Astrocyte of the hippocampus (primary cell): ENCODE measurements around the gene POLD1.

Experiments
- DNase-seq: peaks from one replicate; pipeline ENCODE4 v3.0.0; 2011; ENCODE audit warnings: low read depth, low spot score

Gene POLD1

DNA sequence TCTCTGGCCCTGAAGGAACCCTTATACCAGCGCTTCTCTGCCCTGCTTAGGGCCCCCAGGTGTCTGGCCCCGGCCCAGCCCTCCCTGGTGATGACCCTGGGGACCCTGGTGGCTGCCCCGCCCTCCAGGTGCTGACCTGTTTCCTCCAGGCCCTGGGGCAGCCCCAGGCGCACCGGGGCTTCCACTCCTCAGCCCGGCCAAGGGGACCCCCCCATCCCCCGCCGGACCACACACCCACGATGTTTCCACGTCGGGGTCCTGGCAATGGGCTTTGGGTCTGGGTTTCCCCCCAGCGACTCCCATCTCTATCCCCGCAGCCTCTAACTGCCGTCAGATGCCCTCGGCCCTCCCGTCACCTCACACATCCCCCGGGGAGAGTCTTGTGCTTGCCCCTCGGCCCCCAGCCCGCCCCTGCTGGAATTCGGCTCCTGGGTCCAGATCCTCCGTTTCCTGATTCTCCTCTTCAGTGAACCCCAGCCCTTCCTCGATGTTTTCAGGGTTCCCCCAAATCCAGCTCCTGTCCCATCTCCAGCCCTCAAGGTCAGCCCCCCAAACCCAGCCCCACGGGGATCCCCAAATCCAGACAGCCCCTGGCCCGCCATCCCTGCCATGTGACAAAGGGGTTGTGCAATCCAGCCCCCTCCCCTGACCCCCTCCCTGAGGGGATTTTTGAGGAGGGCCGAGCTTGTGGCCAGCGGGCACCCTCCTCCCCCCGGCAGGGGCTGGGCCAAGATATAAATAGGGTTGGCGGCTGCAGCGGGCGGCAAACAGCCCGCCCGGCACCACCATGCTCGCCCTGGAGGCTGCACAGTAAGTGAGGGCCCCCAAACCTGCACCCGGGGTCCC, 34.3 kb downstream of the POLD1 start, which contains the start of gene SPIB:
TSS of gene SPIB (plus strand) at position 763 of the 846 bp plus-strand sequence. CDS start at position 788, 25 bp downstream.
- peak; percentile 21 for DNase-seq

DNA sequence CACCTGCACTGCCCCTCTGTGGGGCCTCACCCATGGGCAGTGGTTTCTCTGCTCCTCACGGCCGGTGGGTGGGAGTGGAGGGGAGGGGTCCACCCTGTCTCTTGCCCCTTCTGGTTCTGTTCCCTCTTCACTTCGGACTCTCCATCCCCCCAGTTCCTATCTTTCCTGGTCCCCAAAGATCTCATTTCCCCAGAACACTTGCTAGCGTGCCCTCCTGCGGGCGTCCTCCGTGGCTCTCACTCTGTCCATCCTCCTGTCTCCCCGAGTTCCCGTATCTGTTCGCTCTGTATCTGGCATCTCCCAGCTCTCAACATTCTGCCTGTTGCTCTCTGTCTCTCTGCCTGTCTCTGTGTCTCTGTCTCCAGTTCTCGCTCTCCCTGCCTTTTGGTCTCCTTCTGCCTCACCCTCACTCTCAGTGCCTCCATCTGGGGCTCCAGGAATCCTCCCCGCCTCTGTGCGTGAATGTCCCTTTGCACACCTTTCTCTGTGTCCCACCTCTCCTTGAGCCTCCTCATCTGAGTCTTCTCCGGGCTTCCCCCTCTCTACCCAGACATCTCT, 35.0 kb downstream of the POLD1 start:
- no peak for DNase-seq

DNA sequence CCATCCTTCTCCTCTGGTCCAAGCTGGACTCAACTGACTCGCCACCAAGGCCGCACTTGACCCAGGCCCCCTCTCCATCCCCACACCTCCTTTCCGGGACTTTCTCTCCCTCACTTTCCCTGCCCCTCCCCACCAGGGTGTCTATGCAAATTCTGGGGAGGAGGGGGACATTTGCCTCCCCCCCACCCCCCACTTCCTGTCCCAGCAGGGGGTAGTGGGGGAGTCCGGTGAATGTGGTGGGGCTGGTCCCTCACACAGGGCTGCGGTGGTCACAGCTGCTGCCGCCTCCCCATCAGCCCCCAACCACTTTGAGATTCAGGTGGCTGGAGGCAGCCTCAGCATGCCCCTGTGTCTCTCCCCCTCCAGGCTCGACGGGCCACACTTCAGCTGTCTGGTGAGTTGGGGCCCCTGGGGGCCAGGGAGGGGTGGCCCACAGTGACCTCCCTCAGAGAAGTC, 35.5 kb downstream of the POLD1 start:
- no peak for DNase-seq

DNA sequence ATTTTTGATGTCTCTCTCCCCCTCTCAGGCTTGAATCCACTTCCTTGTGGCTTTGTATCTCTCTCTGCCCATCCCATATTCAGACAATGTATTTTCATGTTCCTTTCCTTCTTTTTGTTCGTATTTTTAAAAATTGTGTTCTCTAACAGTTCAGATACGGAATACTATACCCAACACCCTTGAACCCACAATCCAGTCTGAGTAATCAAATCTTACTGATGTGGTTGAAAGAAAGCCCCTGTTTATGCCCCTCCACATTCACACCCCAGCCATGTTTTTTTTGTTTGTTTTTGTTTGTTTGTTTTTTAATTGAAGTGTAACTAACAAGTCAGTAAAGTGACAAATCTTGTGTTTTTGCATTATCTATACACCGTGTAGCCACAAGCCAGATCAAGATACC, 36.0 kb downstream of the POLD1 start:
- DNase-seq = no peak

DNA sequence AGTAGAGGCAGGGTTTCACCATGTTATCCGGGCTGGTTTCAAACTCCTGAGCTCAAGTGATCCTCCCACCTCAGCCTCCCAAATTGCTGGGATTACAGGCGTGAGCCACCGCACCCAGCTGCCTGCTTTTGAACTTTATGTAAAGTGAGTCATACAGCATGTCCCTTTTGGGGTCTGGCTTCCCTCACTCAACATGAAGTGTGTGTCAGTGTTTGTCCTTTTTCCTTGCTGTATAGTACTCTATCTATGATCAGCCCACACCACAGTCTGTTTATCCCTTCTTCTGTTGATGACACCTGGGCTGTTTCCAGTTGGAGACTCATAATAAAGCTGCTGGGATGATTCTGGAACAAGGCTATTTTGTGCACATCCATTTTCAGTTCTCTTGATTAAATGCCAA, 36.7 kb downstream of the POLD1 start:
- no peak for DNase-seq

DNA sequence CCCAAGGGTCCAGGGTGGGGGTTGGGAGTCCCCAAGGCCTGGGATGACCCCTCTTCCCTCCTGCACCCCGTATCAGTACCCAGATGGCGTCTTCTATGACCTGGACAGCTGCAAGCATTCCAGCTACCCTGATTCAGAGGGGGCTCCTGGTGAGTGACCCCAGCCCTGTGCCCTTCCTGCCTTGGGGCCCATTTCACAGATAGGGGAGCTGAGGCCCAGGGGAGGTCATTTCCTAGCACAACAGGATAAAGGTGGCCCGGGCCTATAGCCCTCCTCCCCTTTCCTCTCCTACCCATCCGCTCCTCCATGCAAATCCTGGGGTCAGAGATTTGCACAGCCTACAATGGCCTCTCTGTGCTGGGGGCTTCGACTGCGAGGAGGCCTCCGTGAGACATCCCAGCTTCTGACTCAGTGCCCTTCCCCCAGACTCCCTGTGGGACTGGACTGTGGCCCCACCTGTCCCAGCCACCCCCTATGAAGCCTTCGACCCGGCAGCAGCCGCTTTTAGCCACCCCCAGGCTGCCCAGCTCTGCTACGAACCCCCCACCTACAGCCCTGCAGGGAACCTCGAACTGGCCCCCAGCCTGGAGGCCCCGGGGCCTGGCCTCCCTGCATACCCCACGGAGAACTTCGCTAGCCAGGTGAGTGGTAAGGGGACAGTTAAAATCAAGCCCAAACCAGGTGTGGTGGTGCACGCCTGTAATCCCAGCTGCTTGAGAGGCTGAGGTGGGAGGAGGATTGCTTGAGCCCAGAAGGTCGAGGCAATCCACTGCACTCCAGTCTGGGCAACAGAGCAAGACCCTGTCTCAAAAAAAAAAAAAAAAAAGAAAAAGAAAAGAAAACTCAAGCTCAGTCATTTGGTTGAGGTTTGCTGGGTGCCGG, 38.5 kb downstream of the POLD1 start:
- no peak for DNase-seq

DNA sequence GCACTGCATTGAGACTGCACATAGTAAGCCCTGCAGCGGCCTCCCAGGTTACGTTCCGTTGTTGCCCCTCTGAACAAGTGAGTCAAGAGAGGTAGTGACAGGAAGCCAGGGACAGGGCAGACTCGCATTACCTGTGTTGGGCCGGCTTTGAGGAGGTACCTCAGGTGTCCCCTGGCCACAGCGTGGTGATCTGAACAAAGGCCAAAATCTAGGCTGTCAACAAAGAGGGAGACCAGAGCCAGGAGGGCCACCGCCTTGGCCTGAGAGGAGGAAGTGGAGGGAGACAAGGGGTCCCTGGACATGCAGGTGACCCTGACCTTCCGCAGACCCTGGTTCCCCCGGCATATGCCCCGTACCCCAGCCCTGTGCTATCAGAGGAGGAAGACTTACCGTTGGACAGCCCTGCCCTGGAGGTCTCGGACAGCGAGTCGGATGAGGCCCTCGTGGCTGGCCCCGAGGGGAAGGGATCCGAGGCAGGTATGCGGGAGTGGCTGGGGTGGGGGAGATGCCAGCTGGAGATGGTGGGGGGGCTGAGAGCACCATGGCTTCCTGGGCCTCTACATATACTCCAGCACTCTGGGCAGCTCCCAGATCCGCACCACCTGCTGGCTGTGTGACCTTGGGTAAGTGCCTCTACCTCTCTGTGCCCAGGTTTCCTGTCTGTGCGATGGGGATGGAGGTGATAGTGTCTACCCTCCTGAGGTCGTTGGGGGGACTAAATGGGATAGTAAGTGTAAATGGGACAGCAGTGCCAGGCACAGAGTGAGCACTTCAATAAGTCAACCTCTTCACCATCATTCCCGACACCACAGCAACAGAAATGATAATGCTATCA, 39.3 kb downstream of the POLD1 start:
- DNase-seq = no peak

DNA sequence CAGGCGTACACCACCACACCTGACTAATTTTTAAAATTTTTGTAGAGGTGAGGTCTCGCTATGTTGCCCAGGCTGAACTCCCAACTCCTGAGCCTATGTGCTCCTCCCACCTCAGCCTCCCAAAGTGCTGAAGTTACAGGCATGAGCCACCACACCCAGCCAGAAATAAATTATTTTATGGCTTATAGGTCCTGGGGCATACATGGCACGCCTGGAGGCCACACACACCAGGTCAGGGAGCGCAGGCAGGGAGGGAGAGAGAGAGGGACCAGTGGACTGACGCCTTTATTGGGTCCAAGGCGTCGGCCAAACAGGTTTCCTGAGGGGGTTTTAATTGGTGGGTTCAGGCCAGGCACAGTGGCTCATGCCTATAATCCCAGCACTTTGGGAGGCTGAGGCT, 41.4 kb downstream of the POLD1 start:
- DNase-seq = no peak

DNA sequence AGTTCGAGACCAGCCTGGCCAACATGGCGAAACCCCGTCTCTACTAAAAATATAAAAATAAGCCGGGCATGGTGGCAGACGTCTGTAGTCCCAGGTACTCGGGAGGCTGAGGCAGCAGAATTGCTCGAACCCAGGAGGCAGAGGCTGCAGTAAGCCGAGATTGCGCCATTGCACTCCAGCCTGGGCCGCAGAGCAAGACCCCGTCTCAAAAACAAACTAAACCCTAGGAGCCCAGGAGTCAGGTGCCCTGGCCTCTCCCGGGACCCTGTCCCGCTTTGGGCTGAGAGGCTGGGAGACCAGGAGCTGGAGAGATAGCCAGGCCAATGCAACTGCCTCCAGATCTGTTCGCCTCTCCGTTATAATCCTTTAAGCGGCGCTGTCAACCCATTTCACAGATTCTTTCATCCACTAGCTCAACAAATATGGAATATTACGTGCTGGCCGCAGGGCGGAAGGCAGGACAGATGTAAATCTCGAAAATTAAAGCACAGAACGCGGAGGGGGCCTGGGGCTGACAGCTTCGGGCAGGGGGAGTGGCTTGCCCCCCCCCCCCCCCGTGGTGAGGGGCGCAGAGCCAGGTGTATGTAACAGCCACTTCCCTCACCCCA, 43.3 kb downstream of the POLD1 start:
- no peak for DNase-seq

DNA sequence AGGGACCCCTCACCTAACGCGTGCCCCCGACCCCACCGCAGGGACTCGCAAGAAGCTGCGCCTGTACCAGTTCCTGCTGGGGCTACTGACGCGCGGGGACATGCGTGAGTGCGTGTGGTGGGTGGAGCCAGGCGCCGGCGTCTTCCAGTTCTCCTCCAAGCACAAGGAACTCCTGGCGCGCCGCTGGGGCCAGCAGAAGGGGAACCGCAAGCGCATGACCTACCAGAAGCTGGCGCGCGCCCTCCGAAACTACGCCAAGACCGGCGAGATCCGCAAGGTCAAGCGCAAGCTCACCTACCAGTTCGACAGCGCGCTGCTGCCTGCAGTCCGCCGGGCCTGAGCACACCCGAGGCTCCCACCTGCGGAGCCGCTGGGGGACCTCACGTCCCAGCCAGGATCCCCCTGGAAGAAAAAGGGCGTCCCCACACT, 43.9 kb downstream of the POLD1 start:
- DNase-seq = peak; percentile 86

DNA sequence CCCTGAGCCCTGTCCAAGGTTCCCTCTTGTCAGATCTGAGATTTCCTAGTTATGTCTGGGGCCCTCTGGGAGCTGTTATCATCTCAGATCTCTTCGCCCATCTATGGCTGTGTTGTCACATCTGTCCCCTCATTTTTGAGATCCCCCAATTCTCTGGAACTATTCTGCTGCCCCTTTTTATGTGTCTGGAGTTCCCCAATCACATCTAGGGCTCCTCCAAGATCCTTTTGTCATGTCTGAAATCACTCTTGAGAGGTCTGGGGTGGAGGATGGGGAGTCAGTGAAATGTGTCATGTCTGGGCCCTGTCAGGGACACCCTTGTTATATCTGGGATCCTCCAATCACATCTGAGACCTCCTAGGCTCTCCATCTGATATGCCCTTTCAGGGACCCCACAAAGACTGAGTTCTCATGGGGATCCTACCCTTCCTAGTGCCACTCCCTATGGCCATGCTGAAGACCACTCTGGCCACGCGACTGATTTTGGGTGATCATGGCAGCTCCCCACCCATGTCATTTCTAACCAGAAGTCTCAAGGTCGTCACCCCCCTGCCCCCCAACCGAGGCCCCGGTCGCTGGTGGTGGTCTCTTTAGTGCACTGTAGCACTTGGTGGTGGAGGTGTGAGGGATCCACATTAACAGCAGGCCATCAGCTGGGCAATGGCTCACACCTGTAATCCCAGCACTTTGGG, 44.8 kb downstream of the POLD1 start:
- no peak for DNase-seq

DNA sequence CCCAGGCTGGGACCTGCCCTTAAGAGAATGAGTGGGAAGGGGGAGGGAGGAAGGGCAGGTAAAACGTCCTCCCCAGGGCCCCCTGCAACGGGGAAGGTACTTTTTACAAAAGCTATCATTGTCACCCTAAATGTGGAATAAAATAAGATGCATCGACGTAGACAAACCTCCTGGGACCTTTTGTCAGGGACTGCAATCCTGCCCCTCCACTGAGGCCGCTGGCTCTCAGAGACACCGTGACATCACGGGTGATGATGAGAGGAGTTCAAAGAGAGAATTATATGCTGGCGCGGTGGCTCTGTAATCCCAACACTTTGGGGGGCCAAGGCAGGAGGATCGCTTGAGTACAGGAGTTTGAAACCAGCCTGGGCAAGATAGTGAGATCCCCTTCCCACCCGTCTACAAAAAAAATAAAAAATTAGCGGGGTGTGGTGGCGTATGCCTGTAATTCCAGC, 46.8 kb downstream of the POLD1 start:
- DNase-seq = no peak

DNA sequence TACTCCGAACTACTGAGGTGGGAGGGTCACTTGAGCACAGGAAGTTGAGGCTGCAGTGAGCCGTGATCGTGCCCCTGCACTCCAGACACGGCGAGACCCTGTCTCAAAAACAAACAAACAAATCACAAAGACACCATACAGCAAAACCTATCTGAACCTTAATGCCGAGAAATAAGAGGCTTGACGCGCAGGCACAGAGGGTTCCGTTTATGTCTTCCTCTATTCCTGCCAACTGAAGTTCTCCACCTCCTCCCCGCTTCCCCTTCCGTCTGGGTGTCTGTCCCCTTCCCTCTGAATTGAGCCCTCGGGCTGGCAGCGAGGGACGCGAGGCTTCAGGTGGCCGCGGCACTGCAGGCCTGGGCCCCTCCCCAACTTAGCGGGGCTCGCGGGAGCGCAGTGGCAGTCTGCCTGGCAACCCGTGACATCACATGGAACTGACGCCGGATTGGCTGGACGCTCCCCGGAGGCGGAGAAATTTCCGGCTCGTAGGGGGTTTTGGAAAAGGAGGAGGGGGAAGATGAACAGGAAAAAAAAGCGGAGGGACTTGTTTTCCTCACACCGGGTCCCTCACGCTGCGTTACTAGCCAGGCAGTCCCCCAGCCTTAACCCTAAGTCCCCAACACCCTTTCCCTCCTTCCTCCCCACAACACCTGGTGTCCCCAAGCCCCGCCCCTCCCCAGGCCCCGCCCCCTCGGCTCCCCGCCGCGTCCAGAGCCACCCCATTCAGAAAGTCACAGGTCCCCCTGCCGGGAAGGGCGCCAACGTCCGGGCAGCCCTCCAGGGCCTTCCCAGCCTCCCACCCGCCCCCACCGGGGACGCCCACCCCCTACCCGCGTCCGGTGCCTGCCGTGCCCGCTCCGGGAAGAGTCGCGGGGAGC, 47.4 kb downstream of the POLD1 start:
- peak; percentile 92 for DNase-seq

DNA sequence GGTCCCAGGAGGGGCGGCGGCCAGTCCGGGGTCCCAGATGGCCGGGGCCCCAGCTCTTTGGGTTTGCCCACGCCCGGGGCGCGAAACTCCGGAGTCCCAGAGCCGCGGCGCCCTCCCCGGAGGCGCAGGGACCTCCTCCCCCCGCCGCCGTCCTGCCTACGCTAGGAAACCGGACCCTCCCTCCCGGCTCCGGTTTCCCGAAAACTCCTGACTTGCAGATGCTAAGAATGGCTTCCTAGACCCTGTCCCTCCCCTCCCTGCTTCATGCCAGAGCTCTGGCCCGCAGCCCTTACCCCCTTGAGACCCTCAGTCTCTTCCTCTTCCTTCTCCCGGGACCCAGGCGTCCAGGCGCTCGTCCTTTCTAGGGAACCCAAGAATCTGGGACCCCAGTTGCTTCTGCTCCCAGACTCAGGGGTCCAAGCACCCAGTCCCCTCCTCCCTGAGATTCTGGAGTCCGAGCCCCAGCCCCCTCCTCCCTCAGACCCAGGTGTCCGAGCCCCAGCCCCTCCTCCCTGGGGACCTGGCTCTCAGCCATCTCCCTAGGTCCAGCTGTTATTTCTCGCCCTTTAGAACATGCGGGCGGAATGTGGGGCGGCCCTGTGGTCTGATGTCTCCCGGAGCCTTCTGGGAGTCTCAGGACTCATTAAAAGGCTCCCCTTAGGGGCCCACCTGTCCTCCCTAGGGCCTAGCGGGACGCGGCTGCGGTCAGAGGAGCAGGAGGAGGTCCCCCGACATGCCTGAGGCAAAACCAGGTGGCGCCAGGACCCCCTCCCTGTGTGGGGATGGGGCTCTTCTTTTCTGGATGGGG, 48.3 kb downstream of the POLD1 start, which contains the start of gene MYBPC2:
TSS of gene MYBPC2 (plus strand) at position 672 of the 808 bp plus-strand sequence. CDS start at position 734, 62 bp downstream.
- DNase-seq = peak; percentile 49

DNA sequence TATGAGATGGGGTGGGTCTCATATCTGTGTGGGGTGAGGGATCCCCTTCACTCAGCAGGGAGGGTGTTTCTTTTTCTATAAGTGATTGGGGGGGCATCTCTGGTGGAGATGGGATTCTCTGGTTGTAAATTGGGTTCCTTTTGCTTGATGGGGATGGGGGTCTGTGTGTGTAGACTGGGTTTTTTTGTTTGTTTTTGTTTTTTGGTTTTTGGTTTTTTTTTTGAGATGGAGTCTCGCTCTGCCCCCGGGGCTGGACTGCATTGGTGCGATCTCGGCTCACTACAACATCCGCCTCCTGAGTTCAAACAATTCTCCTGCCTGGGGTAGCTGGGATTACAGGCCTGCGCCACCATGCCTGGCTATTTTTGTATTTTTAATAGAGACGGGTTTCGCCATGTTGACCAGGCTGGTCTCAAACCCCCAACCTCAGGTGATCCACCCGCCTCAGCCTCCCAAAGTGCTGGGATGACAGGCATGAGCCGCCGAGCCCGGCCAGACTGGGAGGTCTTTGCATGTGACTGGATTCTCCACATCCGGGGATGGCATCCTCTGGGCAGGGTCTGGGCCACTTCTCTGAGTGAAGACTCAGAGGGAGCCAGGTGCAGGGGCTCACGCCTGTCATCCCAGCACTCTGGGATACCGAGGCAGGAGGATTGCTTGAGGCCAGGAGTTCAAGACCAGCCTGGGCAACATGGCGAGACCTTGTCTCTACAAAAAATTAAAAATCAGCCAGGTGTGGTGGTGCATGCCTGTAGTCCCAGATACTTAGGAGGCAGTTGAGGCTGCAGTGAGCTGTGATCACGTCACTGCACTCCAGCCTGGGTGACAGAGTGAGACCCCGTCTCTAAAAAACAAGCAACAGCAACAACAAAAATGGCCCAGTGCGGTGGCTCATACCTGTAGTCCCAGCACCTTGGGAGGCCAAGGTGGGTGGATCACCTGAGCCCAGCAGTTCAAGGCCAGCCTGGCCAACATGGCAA, 49.3 kb downstream of the POLD1 start:
- DNase-seq = no peak

DNA sequence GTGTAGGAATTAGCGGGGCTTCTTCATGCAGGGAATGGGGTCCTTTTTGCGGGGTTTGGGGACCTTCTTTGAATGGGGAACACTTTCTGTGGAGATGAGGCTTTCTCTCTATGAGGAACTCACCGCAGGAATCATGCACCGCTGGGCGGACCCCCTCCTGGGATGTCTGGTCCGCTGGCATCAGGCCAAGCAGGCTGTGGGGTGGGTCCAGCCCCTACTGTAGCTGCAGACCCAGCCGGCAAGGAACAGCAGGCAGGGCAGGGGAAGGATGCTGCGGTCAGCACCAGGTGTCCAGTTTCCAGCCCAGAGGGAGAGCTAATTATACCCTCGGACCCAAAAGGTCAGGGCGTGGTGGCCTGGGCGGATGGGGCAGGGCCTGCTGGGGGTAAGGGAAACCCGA, 50.4 kb downstream of the POLD1 start:
- no peak for DNase-seq

DNA sequence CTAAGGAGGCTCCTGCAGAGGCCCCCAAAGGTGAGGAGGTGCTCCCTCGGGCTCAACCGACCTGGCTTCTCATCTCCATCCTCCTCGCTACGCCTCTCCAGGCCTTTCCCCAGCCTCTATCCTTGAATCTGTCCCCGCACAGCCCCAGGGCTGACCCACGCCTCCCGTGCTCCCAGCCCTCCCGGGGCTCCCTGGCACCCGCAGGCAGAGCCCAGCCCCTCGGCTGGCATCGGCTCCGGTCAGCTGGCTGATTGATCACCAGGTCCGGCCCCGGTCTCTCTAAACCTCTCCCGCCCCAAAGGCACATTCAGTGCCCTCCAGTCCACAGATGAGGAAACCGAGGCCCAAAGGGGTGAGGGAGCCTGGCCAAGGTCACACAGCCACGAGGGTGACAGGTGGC, 51.1 kb downstream of the POLD1 start:
- no peak for DNase-seq
